Keratinocyte (primary cell): ENCODE measurements around the gene ADAMTSL3.

Experiments used
- EZH2 ChIP-seq: IDR thresholded peaks from one replicate; pipeline ENCODE4 v1.6.1; 2012; ENCODE audit warnings: inconsistent platforms, mild to moderate bottlenecking, low read length, moderate library complexity
- TF ChIP-seq, protein P1 (sequence below), 3 experiments: IDR thresholded peaks in 1 of 3; conservative IDR thresholded peaks in 1 of 3; optimal IDR thresholded peaks in 1 of 3; 2 replicates in 2 of 3; 3 replicates in 1 of 3; pipeline versions ENCODE3 to v1.5.1; 2011; ENCODE audit warnings: low read length in 3 of 3, mild to moderate bottlenecking in 3 of 3, moderate library complexity in 2 of 3, control low read depth in 1 of 3, inconsistent platforms in 1 of 3; ENCODE audit not compliant: insufficient read depth in 2 of 3; ENCODE audit errors: extremely low read depth in 1 of 3

DNA sequence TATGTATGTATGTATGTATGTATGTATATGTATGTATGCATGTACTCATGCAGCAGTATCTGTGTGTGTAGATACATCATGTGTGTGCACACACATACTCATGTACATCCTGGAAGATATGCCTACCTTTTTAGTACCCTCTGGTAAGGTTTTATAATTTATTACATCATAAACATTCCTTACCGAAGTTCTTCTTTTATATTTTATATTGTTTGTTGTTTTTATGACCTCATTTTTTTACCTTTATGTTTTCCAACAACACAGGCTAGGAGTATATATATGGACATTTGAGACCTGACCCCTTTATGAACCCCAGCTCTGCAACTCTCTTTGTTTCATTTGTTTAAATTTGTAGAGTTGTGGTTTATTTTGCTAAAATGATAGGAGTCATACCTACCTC is 263.5 kb downstream of the ADAMTSL3 start:
- TF ChIP-seq, protein P1, sequence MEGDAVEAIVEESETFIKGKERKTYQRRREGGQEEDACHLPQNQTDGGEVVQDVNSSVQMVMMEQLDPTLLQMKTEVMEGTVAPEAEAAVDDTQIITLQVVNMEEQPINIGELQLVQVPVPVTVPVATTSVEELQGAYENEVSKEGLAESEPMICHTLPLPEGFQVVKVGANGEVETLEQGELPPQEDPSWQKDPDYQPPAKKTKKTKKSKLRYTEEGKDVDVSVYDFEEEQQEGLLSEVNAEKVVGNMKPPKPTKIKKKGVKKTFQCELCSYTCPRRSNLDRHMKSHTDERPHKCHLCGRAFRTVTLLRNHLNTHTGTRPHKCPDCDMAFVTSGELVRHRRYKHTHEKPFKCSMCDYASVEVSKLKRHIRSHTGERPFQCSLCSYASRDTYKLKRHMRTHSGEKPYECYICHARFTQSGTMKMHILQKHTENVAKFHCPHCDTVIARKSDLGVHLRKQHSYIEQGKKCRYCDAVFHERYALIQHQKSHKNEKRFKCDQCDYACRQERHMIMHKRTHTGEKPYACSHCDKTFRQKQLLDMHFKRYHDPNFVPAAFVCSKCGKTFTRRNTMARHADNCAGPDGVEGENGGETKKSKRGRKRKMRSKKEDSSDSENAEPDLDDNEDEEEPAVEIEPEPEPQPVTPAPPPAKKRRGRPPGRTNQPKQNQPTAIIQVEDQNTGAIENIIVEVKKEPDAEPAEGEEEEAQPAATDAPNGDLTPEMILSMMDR (optimal IDR thresholded peaks at IDR 0.05 in 1 of 3, IDR thresholded peaks at IDR 0.05 in 1 of 3, conservative IDR thresholded peaks at IDR 0.05 in 1 of 3; ENCODE audit: extremely low read depth in 1 of 3, insufficient read depth in 2 of 3, low read length in 3 of 3), result no peak
- TF ChIP-seq EZH2, result no peak
